AG10803 (cell line): Measurements from ENCODE around the gene PCSK5.

Source experiments
- DNase-seq: peaks from one replicate; pipeline ENCODE4 v3.0.0; 2010; ENCODE audit warnings: low read depth
- H3K4me3 ChIP-seq: 2 replicates; pipeline ENCODE4 v1.5.1; 2011; ENCODE audit warnings: mild to moderate bottlenecking, low read length, control low read depth
- CTCF ChIP-seq: conservative IDR thresholded peaks from 2 replicates; pipeline ENCODE4 v1.5.1; 2011; ENCODE audit warnings: mild to moderate bottlenecking, low read length, control low read depth, inconsistent platforms

Gene PCSK5

GRCh38 chr9:75998096-75998780 lies 107.8 kb downstream of the PCSK5 start:
- no peak for TF ChIP-seq CTCF
- H3K4me3 ChIP-seq, result no peak overlapping the region
- DNase-seq, result no peak

GRCh38 chr9:76001459-76001858 lies 111.0 kb downstream of the PCSK5 start:
- DNase-seq, result no peak
- no peak for TF ChIP-seq CTCF
- no peak overlapping the region for H3K4me3 ChIP-seq

- no peak for DNase-seq
- TF ChIP-seq CTCF, result no peak
Measured at GRCh38 chr9:76003041-76003440, 112.6 kb downstream of the PCSK5 start.

GRCh38 chr9:76004526-76004925 lies 114.1 kb downstream of the PCSK5 start:
- H3K4me3 ChIP-seq, result no peak overlapping the region
- no peak for DNase-seq
- no peak for TF ChIP-seq CTCF

More at GRCh38 chr9:76003041-76003440, 112.6 kb downstream of the PCSK5 start:
- no peak overlapping the region for H3K4me3 ChIP-seq

GRCh38 chr9:76007935-76008334 lies 117.5 kb downstream of the PCSK5 start:
- no peak for TF ChIP-seq CTCF
- DNase-seq, result no peak
- H3K4me3 ChIP-seq, result no peak overlapping the region

- no peak overlapping the region for H3K4me3 ChIP-seq
- no peak for TF ChIP-seq CTCF
- DNase-seq, result no peak
Measured at GRCh38 chr9:76013809-76014208, 123.3 kb downstream of the PCSK5 start.

GRCh38 chr9:76018235-76018634 lies 127.8 kb downstream of the PCSK5 start:
- TF ChIP-seq CTCF, result no peak
- H3K4me3 ChIP-seq, result no peak overlapping the region
- DNase-seq, result no peak
